Breast epithelium (tissue), 4 donors: Measurements from ENCODE around the gene RHOV. TPM values are rescaled to one million over a fixed set of nuclear protein-coding genes. Genes with fewer than 3 reads are reported as not detected.
A peak's percentile ranks its signal among the peaks of the same experiment; 100 is the strongest.

ENCODE experiments used
- DNase-seq, 2 donors: peaks; one replicate each; pipeline ENCODE4 v3.0.0-alpha.2; 2019; ENCODE audit warnings: low spot score in 2 of 2
- H3K27ac ChIP-seq, 2 donors: fragments of 200-600 bp; sonication (generic) in 1 of 2; one replicate each; pipeline ENCODE4 v1.5.1; 2016 to 2019; ENCODE audit warnings: mild to moderate bottlenecking in 1 of 2
- H3K27me3 ChIP-seq, 2 donors: fragments of 200-600 bp; sonication (generic) in 1 of 2; one replicate each; pipeline versions ENCODE4 v1.5.1 to v1.6.0; 2017 to 2019; ENCODE audit warnings: control low read depth in 1 of 2, mild to moderate bottlenecking in 1 of 2
- H3K36me3 ChIP-seq: fragments of 200-600 bp; one replicate; pipeline ENCODE4 v1.5.1; 2019
- H3K4me1 ChIP-seq, 2 donors: fragments of 200-600 bp; sonication (generic); one replicate each; pipeline ENCODE4 v1.5.1; 2016 to 2019; ENCODE audit warnings: control low read depth in 1 of 2
- H3K4me3 ChIP-seq, 3 donors: fragments of 200-600 bp; sonication (generic); 1 replicate in 2 of 3; 2 replicates in 1 of 3; pipeline ENCODE4 v1.5.1; 2016 to 2019; ENCODE audit warnings: mild to moderate bottlenecking in 3 of 3, moderate library complexity in 2 of 3
- H3K9me3 ChIP-seq, 2 donors: fragments of 200-600 bp; sonication (generic) in 1 of 2; one replicate each; pipeline ENCODE4 v1.5.1; 2016 to 2019; ENCODE audit warnings: control low read depth in 1 of 2
- CTCF ChIP-seq, 3 donors: fragments of 450-650 bp; IDR thresholded peaks; one replicate each; pipeline ENCODE4 v1.5.1; 2016 to 2017; ENCODE audit warnings: antibody characterized with exemption in 3 of 3, mild to moderate bottlenecking in 3 of 3, moderate library complexity in 3 of 3
- POLR2A ChIP-seq: fragments of 450-650 bp; IDR thresholded peaks from one replicate; pipeline ENCODE4 v1.6.1; 2016; ENCODE audit warnings: antibody characterized with exemption, mild to moderate bottlenecking, moderate library complexity
- POLR2AphosphoS5 ChIP-seq, 3 donors: sonication (generic); formaldehyde crosslinking; IDR thresholded peaks; one replicate each; pipeline ENCODE4 v1.6.1; 2017; ENCODE audit warnings: antibody characterized with exemption in 3 of 3
- intact Hi-C: fragments of 100-400 bp; cut with DNase I; formaldehyde crosslinking; loops from one replicate; pipeline ENCODE4 v1.15.1; 2023; ENCODE audit warnings: low total_unique reads
- total RNA-seq, 3 donors: library from RNA; depleted of rRNA; stranded (reverse); fragments of >200 nt; gene quantifications; one replicate each; pipeline ENCODE4 v1.1.0, GENCODE V29; 2016

The RHOV gene
- total RNA-seq, 3 donors from 2014 or later: 8.5 to 12.1 TPM; not detected in 1

- peaks cover 6% of the 10 kb centered on the region for H3K36me3 ChIP-seq
- intact Hi-C loops: loop anchor here (10.0 kb wide), 1 partner anchor 205 kb away; the partner anchor contains the start of gene RAD51
- no peak for TF ChIP-seq POLR2AphosphoS5 (IDR thresholded peaks at IDR 0.05)
- TF ChIP-seq POLR2A: no peak
- TF ChIP-seq CTCF (IDR thresholded peaks at IDR 0.05): no peak
- H3K4me3 ChIP-seq: no peak overlapping the region
- peaks cover 0 to 10% of the 10 kb centered on the region in 2 donors for H3K4me1 ChIP-seq
- no peak for DNase-seq
- H3K27ac ChIP-seq: no peak overlapping the region
- H3K27me3 ChIP-seq: no peaks in the 10 kb centered on the region
- no peaks in the 10 kb centered on the region for H3K9me3 ChIP-seq
Measured at GRCh38 chr15:40899536-40900207, 25.6 kb upstream of the RHOV start.

GRCh38 chr15:40894681-40895448, 20.8 kb upstream of the RHOV start:
- no peak for DNase-seq
- Histone ChIP-seq H3K9me3 (no peaks in the 10 kb centered on the region), H3K4me1 (peaks cover 5 to 10% of the 10 kb centered on the region in 2 donors), H3K27ac (peak overlapping the region; percentile 91 to 96), H3K27me3 (no peaks in the 10 kb centered on the region), H3K4me3 (peak overlapping the region; percentile 77 to 95 (median 86)), H3K36me3 (peaks cover 6% of the 10 kb centered on the region)
- no peak for TF ChIP-seq POLR2AphosphoS5 (IDR thresholded peaks at IDR 0.05)
- TF ChIP-seq POLR2A: no peak
- TF ChIP-seq CTCF (IDR thresholded peaks at IDR 0.05): peak; percentile 45 to 65 (median 46)
- intact Hi-C loops: loop anchor here (1.0 kb wide), 1 partner anchor 19 kb away; no protein-coding TSS in a partner anchor

GRCh38 chr15:40893733-40894680, 20.0 kb upstream of the RHOV start, which contains the start of gene VPS18:
Gene VPS18 (plus strand): TSS chr15:40894450. CDS start chr15:40894769, 319 bp downstream.
- Histone ChIP-seq H3K27ac (peak within 1 kb of the TSS; percentile 91 to 96), H3K4me1 (peaks cover 5 to 10% of the 10 kb centered on the region in 2 donors), H3K27me3 (no peaks in the 10 kb centered on the region), H3K36me3 (peaks cover 5% of the 10 kb centered on the region), H3K9me3 (no peaks in the 10 kb centered on the region), H3K4me3 (peak within 1 kb of the TSS; percentile 77 to 95 (median 86))
- intact Hi-C loops: loop anchor here (1.0 kb wide), 1 partner anchor 18 kb away; no protein-coding TSS in a partner anchor
- DNase-seq: peak; percentile 98 to 99
- peak; percentile 57 for TF ChIP-seq POLR2A
- TF ChIP-seq POLR2AphosphoS5 (IDR thresholded peaks at IDR 0.05): peak; percentile 67 to 90 (median 89)
- TF ChIP-seq CTCF (IDR thresholded peaks at IDR 0.05): peak; percentile 99 to 100 (median 99)

GRCh38 chr15:40893019-40893670, 19.1 kb upstream of the RHOV start:
- H3K4me3 ChIP-seq: peak overlapping the region in 2 of 3 donors; percentile 77 to 95
- no peak for TF ChIP-seq CTCF (IDR thresholded peaks at IDR 0.05)
- no peak for TF ChIP-seq POLR2AphosphoS5 (IDR thresholded peaks at IDR 0.05)
- TF ChIP-seq POLR2A: no peak
- H3K27me3 ChIP-seq: no peaks in the 10 kb centered on the region
- intact Hi-C loops: no loop called here
- no peak for DNase-seq
- peaks cover 5 to 10% of the 10 kb centered on the region in 2 donors for H3K4me1 ChIP-seq
- no peaks in the 10 kb centered on the region for H3K9me3 ChIP-seq
- peak overlapping the region; percentile 91 to 96 for H3K27ac ChIP-seq
- no peaks in the 10 kb centered on the region for H3K36me3 ChIP-seq
